Spleen (tissue), 7 donors: Measurements from ENCODE around the gene MAJIN.
A peak's percentile ranks its signal among the peaks of the same experiment; 100 is the strongest.

Experiments
- POLR2A ChIP-seq, 3 donors: fragments of 450-650 bp; IDR thresholded peaks; one replicate each; pipeline ENCODE4 v1.5.1; 2017; ENCODE audit warnings: antibody characterized with exemption in 3 of 3, mild to moderate bottlenecking in 1 of 3
- TF ChIP-seq, protein P1 (sequence below), 11 experiments: fragments of 200-600 bp in 7 of 11; fragments of 450-650 bp in 4 of 11; sonication (generic) in 4 of 11; IDR thresholded peaks in 8 of 11; conservative IDR thresholded peaks in 3 of 11; 1 replicate in 7 of 11; 2 replicates in 4 of 11; pipeline versions ENCODE4 v1.4.0 to v1.8.0; 2016 to 2021; ENCODE audit warnings: antibody characterized with exemption in 11 of 11, inconsistent platforms in 4 of 11, mild to moderate bottlenecking in 1 of 11
- donor health status: DM: no; HTN: no; CAD: no; lungs with moderate emphysema.
- donor health status: DM: no; HTN: no; CAD: no.
- donor health status: DM: no; HTN: no; CAD: no.

- TF ChIP-seq, protein P1, sequence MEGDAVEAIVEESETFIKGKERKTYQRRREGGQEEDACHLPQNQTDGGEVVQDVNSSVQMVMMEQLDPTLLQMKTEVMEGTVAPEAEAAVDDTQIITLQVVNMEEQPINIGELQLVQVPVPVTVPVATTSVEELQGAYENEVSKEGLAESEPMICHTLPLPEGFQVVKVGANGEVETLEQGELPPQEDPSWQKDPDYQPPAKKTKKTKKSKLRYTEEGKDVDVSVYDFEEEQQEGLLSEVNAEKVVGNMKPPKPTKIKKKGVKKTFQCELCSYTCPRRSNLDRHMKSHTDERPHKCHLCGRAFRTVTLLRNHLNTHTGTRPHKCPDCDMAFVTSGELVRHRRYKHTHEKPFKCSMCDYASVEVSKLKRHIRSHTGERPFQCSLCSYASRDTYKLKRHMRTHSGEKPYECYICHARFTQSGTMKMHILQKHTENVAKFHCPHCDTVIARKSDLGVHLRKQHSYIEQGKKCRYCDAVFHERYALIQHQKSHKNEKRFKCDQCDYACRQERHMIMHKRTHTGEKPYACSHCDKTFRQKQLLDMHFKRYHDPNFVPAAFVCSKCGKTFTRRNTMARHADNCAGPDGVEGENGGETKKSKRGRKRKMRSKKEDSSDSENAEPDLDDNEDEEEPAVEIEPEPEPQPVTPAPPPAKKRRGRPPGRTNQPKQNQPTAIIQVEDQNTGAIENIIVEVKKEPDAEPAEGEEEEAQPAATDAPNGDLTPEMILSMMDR (IDR thresholded peaks at IDR 0.05 in 8 of 11, conservative IDR thresholded peaks at IDR 0.05 in 3 of 11) = peak; percentile 3 to 95 (median 91)
- TF ChIP-seq POLR2A (IDR thresholded peaks at IDR 0.05) = peak in 1 of 3 donors; percentile 18
Observed at GRCh38 chr11:65013888-65014725, 42.2 kb upstream of the MAJIN start, which contains the start of gene ARL2.
